Common myeloid progenitor, CD34-positive (primary cell): ENCODE data around the gene ALLC.

Source experiments
- CTCF ChIA-PET: fragments of 350-600 bp; sonication (Branson Sonifier 250); formaldehyde crosslinking; loops from one replicate; lab custom pipeline; 2021; ENCODE audit warnings: antibody characterized with exemption; lab: Charles Lee
- POLR2A ChIA-PET: fragments of 350-600 bp; sonication (Branson Sonifier 250); formaldehyde crosslinking; loops from one replicate; lab custom pipeline; 2021; ENCODE audit warnings: antibody characterized with exemption; lab: Charles Lee
- DNase-seq, 3 donors: peaks; one replicate each; pipeline versions ENCODE4 v3.0.0 to v3.0.0-alpha.2; 2013
- H3K27ac ChIP-seq, 2 experiments: 1 replicate in 1 of 2; 2 replicates in 1 of 2; pipeline ENCODE4 v1.7.0; 2013; ENCODE audit warnings: inconsistent platforms in 2 of 2, low read length in 2 of 2, mild to moderate bottlenecking in 2 of 2, low read depth in 1 of 2, moderate library complexity in 1 of 2; ENCODE audit not compliant: severe bottlenecking in 2 of 2, insufficient read depth in 1 of 2, poor library complexity in 1 of 2
- H3K27me3 ChIP-seq, 5 experiments: replicated peaks in 2 of 5; 1 replicate in 3 of 5; 2 replicates in 2 of 5; pipeline versions ENCODE4 v1.6.1 to v1.7.0; 2013; ENCODE audit warnings: low read length in 4 of 5, mild to moderate bottlenecking in 2 of 5, moderate library complexity in 2 of 5, inconsistent platforms in 1 of 5; ENCODE audit not compliant: insufficient read depth in 5 of 5, control insufficient read depth in 4 of 5
- H3K36me3 ChIP-seq, 4 experiments: 1 replicate in 2 of 4; 2 replicates in 2 of 4; pipeline versions ENCODE4 v1.6.1 to v1.7.0; 2013; ENCODE audit warnings: low read length in 3 of 4, control low read depth in 1 of 4, mild to moderate bottlenecking in 1 of 4; ENCODE audit not compliant: control insufficient read depth in 4 of 4, insufficient read depth in 4 of 4
- H3K4me1 ChIP-seq, 4 experiments: 1 replicate in 3 of 4; 2 replicates in 1 of 4; pipeline versions ENCODE4 v1.6.1 to v1.7.1; 2013; ENCODE audit warnings: low read length in 3 of 4, mild to moderate bottlenecking in 3 of 4, control low read depth in 1 of 4, inconsistent platforms in 1 of 4, moderate library complexity in 1 of 4; ENCODE audit not compliant: control insufficient read depth in 4 of 4, insufficient read depth in 4 of 4; ENCODE audit errors: control extremely low read depth in 1 of 4
- H3K4me3 ChIP-seq, 7 experiments: 1 replicate in 4 of 7; 2 replicates in 3 of 7; pipeline versions ENCODE4 v1.5.1 to v1.7.0; 2013; ENCODE audit warnings: mild to moderate bottlenecking in 7 of 7, low read length in 6 of 7, moderate library complexity in 6 of 7, inconsistent platforms in 2 of 7, low read depth in 2 of 7, control low read depth in 1 of 7; ENCODE audit not compliant: insufficient read depth in 4 of 7, control insufficient read depth in 1 of 7; ENCODE audit errors: extremely low read depth in 1 of 7
- H3K9me3 ChIP-seq, 5 experiments: 1 replicate in 4 of 5; 2 replicates in 1 of 5; pipeline versions ENCODE4 v1.6.1 to v1.7.1; 2013; ENCODE audit warnings: low read length in 4 of 5, mild to moderate bottlenecking in 2 of 5, inconsistent platforms in 1 of 5, low read depth in 1 of 5, moderate library complexity in 1 of 5; ENCODE audit not compliant: control insufficient read depth in 4 of 5, insufficient read depth in 2 of 5; ENCODE audit errors: control extremely low read depth in 1 of 5
- WGBS: methylation state at CpG from one replicate; pipeline ENCODE4 v1.1.5; 2013; ENCODE audit not compliant: insufficient coverage; 5-methylcytosine and 5-hydroxymethylcytosine counted together

The ALLC gene

GRCh38 chr2:3679616-3680393 lies 21.8 kb downstream of the ALLC start:
- Histone ChIP-seq H3K9me3 (no peaks in the 10 kb centered on the region), H3K36me3 (no peaks in the 10 kb centered on the region), H3K27ac (no peak overlapping the region), H3K4me1 (peaks cover 0 to 2% (median 0%) of the 10 kb centered on the region in 4 experiments), H3K4me3 (no peak overlapping the region), H3K27me3 (peaks cover 2 to 9% (median 3%) of the 10 kb centered on the region in 5 experiments)
- DNase-seq: no peak
- ChIA-PET POLR2A (interaction anchor here (1.3 kb wide), 1 partner anchor 26 kb away, joined by 3 read pairs; no protein-coding TSS in a partner anchor), CTCF (no interaction called here)
- 85% methylated on average over 18 of the region's 23 CpGs for whole genome bisulfite sequencing

GRCh38 chr2:3680548-3681345 lies 22.7 kb downstream of the ALLC start:
- Histone ChIP-seq H3K9me3 (peaks cover 0 to 2% (median 0%) of the 10 kb centered on the region in 5 experiments), H3K27me3 (peaks cover 2 to 9% (median 3%) of the 10 kb centered on the region in 5 experiments), H3K36me3 (no peaks in the 10 kb centered on the region), H3K4me1 (peaks cover 0 to 2% (median 0%) of the 10 kb centered on the region in 4 experiments), H3K27ac (no peak overlapping the region), H3K4me3 (no peak overlapping the region)
- ChIA-PET CTCF (no interaction called here), POLR2A (no interaction called here)
- 95% methylated on average over 15 of the region's 18 CpGs for WGBS
- DNase-seq: no peak

- no peak for DNase-seq
- Histone ChIP-seq H3K27me3 (peaks cover 2 to 9% (median 3%) of the 10 kb centered on the region in 5 experiments), H3K9me3 (peaks cover 0 to 2% (median 0%) of the 10 kb centered on the region in 5 experiments), H3K27ac (no peak overlapping the region), H3K4me3 (no peak overlapping the region), H3K4me1 (peaks cover 0 to 2% (median 0%) of the 10 kb centered on the region in 4 experiments), H3K36me3 (no peaks in the 10 kb centered on the region)
- WGBS: 100% methylated on average over 3 of the region's 5 CpGs
- POLR2A ChIA-PET: no interaction called here
- CTCF ChIA-PET: no interaction called here
Observed at GRCh38 chr2:3681625-3682024, 23.6 kb downstream of the ALLC start.

GRCh38 chr2:3682811-3683210 lies 24.8 kb downstream of the ALLC start:
- WGBS: 73% methylated on average over 2 of the region's 6 CpGs
- Histone ChIP-seq H3K27ac (no peak overlapping the region), H3K4me1 (peaks cover 0 to 2% (median 0%) of the 10 kb centered on the region in 4 experiments), H3K9me3 (peaks cover 0 to 2% (median 0%) of the 10 kb centered on the region in 5 experiments), H3K36me3 (no peaks in the 10 kb centered on the region), H3K27me3 (peaks cover 0 to 7% (median 2%) of the 10 kb centered on the region in 5 experiments), H3K4me3 (no peak overlapping the region)
- ChIA-PET POLR2A (no interaction called here), CTCF (interaction anchor here (1.0 to 1.4 kb wide), 2 partner anchors 9 to 10 kb away, joined by 5 read pairs; no protein-coding TSS in a partner anchor)
- DNase-seq: no peak

GRCh38 chr2:3683748-3684454 lies 25.9 kb downstream of the ALLC start:
- Histone ChIP-seq H3K4me3 (no peak overlapping the region), H3K4me1 (peaks cover 0 to 2% (median 0%) of the 10 kb centered on the region in 4 experiments), H3K27me3 (peaks cover 0 to 5% (median 2%) of the 10 kb centered on the region in 5 experiments), H3K9me3 (peaks cover 0 to 2% (median 0%) of the 10 kb centered on the region in 5 experiments), H3K27ac (no peak overlapping the region), H3K36me3 (no peaks in the 10 kb centered on the region)
- CTCF ChIA-PET: interaction anchor here (1.4 kb wide), 1 partner anchor 7 kb away, joined by 5 read pairs; no protein-coding TSS in a partner anchor
- POLR2A ChIA-PET: no interaction called here
- no CpG with 5 or more reads among the region's 3 CpGs for WGBS
- no peak for DNase-seq

GRCh38 chr2:3689998-3690748 lies 32.2 kb downstream of the ALLC start:
- POLR2A ChIA-PET: no interaction called here
- Histone ChIP-seq H3K4me3 (no peak overlapping the region), H3K36me3 (no peaks in the 10 kb centered on the region), H3K27me3 (peaks cover 0 to 11% (median 0%) of the 10 kb centered on the region in 5 experiments), H3K4me1 (no peaks in the 10 kb centered on the region), H3K9me3 (peaks cover 0 to 10% (median 0%) of the 10 kb centered on the region in 5 experiments), H3K27ac (no peak overlapping the region)
- CTCF ChIA-PET: interaction anchor here (1.3 kb wide), 1 partner anchor 46 kb away, joined by 3 read pairs; no protein-coding TSS in a partner anchor
- DNase-seq: peak in 2 of 3 donors; percentile 1 to 10
